Parathyroid adenoma (tissue), 2 donors: ENCODE measurements around the gene NKAIN2.

Source experiments
- H2AFZ ChIP-seq: fragments of 300-600 bp; sonication (generic); one replicate; pipeline ENCODE4 v1.7.0; 2017; ENCODE audit warnings: antibody characterized with exemption, mild to moderate bottlenecking
- H3K27ac ChIP-seq: fragments of 300-600 bp; sonication (generic); one replicate; pipeline ENCODE4 v1.7.0; 2017
- H3K27me3 ChIP-seq: fragments of 300-600 bp; sonication (generic); one replicate; pipeline ENCODE4 v1.7.0; 2017; ENCODE audit warnings: low read length; ENCODE audit not compliant: control insufficient read depth, insufficient read depth
- H3K36me3 ChIP-seq: fragments of 300-600 bp; sonication (generic); one replicate; pipeline ENCODE4 v1.7.0; 2017; ENCODE audit warnings: low read length; ENCODE audit not compliant: control insufficient read depth, insufficient read depth
- H3K4me1 ChIP-seq: fragments of 300-600 bp; sonication (generic); one replicate; pipeline ENCODE4 v1.7.0; 2017; ENCODE audit warnings: control low read depth
- H3K4me2 ChIP-seq: fragments of 300-600 bp; sonication (generic); one replicate; pipeline ENCODE4 v1.7.0; 2017; ENCODE audit warnings: low read length
- H3K4me3 ChIP-seq: fragments of 300-600 bp; sonication (generic); one replicate; pipeline ENCODE4 v1.7.0; 2017; ENCODE audit warnings: low read depth, low read length
- H3K79me2 ChIP-seq: fragments of 300-600 bp; sonication (generic); one replicate; pipeline ENCODE4 v1.7.0; 2017; ENCODE audit warnings: control low read depth
- H3K9ac ChIP-seq: fragments of 300-600 bp; sonication (generic); one replicate; pipeline ENCODE4 v1.7.0; 2017; ENCODE audit warnings: mild to moderate bottlenecking
- H3K9me3 ChIP-seq: fragments of 300-600 bp; sonication (generic); one replicate; pipeline ENCODE4 v1.7.0; 2017; ENCODE audit warnings: low read length; ENCODE audit not compliant: control insufficient read depth
- TF ChIP-seq, protein P1 (sequence below): fragments of 300-600 bp; sonication (generic); IDR thresholded peaks from one replicate; pipeline ENCODE4 v1.7.0; 2017; ENCODE audit warnings: antibody characterized with exemption, mild to moderate bottlenecking
- donor health status: primary hyperparathyroidism.

The NKAIN2 gene

DNA sequence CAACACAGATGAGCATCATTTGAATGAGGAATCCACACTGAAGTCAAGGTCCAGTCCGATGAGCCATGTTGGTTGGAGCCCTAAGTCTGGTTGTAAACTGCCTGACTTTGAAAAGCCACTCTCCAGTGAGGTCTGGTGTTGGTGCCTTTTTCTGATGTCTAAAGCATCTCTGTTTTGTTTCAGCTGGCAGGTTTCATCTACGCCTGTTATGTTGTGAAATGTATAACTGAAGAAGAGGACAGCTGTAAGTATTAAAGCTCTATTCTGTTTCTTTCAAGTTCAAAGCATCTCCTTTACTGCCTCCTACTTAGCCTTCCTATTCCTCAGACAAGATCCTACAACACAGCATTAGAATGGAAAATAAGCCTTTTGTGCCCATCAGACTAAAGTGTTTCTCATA, 987.5 kb downstream of the NKAIN2 start:
- Histone ChIP-seq H3K36me3 (no peaks in the 10 kb centered on the region), H3K27me3 (no peaks in the 10 kb centered on the region)

DNA sequence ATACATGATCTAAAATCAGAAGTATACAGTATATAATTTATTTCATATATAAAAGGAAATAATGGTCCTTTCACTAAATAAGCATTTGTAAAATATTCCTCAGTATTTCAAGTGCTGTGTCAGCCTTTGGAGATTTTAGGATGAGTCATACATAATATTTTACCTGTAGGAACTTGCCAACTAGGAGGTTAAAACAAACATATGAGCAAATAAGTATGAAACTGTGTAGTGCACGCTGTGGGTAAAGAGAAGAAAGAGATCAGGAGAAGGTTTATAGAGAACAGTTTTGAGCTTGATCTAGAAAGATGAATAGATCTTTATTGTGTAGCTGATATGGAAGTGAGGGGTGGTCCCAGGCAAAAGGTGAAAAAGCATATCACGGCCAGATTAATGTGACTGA, 988.7 kb downstream of the NKAIN2 start:
- Histone ChIP-seq H3K79me2 (no peaks in the 10 kb centered on the region), H3K9me3 (no peaks in the 10 kb centered on the region), H3K4me2 (no peak overlapping the region), H3K9ac (no peak overlapping the region), H3K36me3 (no peaks in the 10 kb centered on the region), H2AFZ (no peak overlapping the region), H3K27me3 (no peaks in the 10 kb centered on the region), H3K27ac (no peak overlapping the region), H3K4me3 (no peak overlapping the region), H3K4me1 (peaks cover 5% of the 10 kb centered on the region)
- TF ChIP-seq, protein P1, sequence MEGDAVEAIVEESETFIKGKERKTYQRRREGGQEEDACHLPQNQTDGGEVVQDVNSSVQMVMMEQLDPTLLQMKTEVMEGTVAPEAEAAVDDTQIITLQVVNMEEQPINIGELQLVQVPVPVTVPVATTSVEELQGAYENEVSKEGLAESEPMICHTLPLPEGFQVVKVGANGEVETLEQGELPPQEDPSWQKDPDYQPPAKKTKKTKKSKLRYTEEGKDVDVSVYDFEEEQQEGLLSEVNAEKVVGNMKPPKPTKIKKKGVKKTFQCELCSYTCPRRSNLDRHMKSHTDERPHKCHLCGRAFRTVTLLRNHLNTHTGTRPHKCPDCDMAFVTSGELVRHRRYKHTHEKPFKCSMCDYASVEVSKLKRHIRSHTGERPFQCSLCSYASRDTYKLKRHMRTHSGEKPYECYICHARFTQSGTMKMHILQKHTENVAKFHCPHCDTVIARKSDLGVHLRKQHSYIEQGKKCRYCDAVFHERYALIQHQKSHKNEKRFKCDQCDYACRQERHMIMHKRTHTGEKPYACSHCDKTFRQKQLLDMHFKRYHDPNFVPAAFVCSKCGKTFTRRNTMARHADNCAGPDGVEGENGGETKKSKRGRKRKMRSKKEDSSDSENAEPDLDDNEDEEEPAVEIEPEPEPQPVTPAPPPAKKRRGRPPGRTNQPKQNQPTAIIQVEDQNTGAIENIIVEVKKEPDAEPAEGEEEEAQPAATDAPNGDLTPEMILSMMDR: no peak

More for the DNA sequence above, 987.5 kb downstream of the NKAIN2 start:
- H3K9me3 ChIP-seq: no peaks in the 10 kb centered on the region
- H3K9ac ChIP-seq: no peak overlapping the region
- H3K79me2 ChIP-seq: no peaks in the 10 kb centered on the region
- H3K4me1 ChIP-seq: peaks cover 5% of the 10 kb centered on the region
- H2AFZ ChIP-seq: no peak overlapping the region
- no peak overlapping the region for H3K4me2 ChIP-seq
- TF ChIP-seq, protein P1: no peak
- no peak overlapping the region for H3K4me3 ChIP-seq
- no peak overlapping the region for H3K27ac ChIP-seq

DNA sequence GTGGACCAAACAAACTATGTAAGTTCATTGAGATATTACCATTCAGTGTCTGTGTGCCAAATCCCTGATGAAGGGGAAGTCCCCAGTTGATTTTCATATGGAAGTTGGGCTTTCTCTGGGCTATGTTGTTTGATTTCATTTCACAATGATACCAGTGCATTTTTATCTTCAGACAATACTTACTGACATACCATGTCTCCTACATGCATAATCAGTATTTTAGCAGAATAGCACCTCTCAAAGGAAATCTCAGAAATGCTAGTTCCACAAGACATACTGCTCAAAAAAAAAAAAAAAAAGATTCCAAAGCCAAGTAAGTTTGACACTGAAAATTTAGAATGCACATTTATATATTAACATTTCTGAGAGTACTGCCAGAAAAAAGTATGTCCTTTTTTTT, 989.7 kb downstream of the NKAIN2 start:
- no peak overlapping the region for H2AFZ ChIP-seq
- TF ChIP-seq, protein P1: no peak
- H3K27ac ChIP-seq: no peak overlapping the region
- no peaks in the 10 kb centered on the region for H3K4me1 ChIP-seq
- no peaks in the 10 kb centered on the region for H3K9me3 ChIP-seq
- H3K27me3 ChIP-seq: no peaks in the 10 kb centered on the region
- no peak overlapping the region for H3K9ac ChIP-seq
- no peaks in the 10 kb centered on the region for H3K79me2 ChIP-seq
- no peaks in the 10 kb centered on the region for H3K36me3 ChIP-seq
- no peak overlapping the region for H3K4me3 ChIP-seq
- H3K4me2 ChIP-seq: no peak overlapping the region

DNA sequence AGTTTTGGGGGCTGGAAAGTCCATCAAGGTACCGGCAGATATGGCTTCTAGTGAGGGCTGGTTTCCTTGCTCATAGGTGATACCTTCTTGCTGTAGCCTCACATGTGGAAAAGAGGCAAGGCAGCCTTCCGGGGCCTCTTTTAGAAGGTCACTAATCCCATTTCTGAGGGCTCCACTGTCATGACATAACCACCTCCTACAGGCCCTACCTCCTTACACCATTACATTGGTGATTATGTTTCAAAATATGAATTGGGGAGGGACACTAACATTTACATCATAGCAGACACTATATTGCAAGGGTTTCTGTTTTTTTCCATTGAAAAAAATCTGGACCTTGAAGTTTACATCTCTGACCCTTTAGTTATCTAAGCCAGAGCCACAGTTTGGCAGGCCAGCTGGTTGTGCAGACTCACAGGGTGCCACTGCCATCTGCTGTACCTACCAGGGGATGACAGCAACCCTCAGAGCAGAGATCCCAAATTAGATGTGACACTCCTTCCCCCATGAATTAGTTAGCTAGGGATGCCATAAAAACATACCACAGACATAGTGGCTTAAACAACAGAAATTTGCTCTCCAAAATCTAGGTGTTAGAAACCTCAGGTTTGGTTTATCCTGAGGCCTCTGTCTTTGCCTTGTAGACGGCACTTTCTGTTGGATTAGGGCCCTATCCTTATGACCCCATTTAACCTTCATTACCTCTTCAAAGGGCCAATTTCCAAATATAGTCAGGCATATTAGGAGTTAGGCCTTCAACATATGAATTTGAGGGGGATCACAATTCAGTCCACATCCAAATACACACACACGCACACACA, 992.2 kb downstream of the NKAIN2 start:
- no peaks in the 10 kb centered on the region for H3K4me1 ChIP-seq

More for the DNA sequence above, 992.2 kb downstream of the NKAIN2 start:
- TF ChIP-seq, protein P1: no peak
- H3K9ac ChIP-seq: no peak overlapping the region
- no peaks in the 10 kb centered on the region for H3K27me3 ChIP-seq
- H3K36me3 ChIP-seq: no peaks in the 10 kb centered on the region
- no peaks in the 10 kb centered on the region for H3K79me2 ChIP-seq
- no peak overlapping the region for H3K4me2 ChIP-seq
- H3K4me3 ChIP-seq: no peak overlapping the region
- H2AFZ ChIP-seq: no peak overlapping the region
- no peaks in the 10 kb centered on the region for H3K9me3 ChIP-seq
- H3K27ac ChIP-seq: no peak overlapping the region
